GM19099 (cell line): Measurements from ENCODE around the gene LPAR3.

Experiments used
- POLR2A ChIP-seq: IDR thresholded peaks from 3 replicates; pipeline ENCODE4 v1.6.1; 2011; ENCODE audit warnings: low read depth; ENCODE audit not compliant: insufficient read length; ENCODE audit errors: extremely low read depth

Gene LPAR3

DNA sequence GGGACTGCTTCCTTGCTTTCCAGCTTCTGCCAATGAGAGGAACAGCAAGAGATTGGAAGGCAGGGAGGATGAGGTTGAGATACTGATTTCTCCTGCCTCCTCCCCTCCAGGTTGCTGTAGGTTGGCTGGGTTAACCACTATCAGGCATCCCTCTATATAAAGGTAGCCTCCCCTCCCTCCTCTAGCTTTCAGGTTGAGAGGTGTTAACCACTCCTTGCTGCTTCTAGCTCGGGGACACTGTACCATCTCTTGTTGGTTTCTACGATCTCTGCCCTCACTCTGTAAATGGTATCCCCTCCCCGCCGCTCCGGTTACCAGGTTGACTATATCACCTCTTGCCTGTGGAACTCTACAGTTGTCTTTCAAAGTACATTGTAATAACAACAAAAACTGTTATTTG lies 16.7 kb downstream of the LPAR3 start:
- TF ChIP-seq POLR2A = no peak

DNA sequence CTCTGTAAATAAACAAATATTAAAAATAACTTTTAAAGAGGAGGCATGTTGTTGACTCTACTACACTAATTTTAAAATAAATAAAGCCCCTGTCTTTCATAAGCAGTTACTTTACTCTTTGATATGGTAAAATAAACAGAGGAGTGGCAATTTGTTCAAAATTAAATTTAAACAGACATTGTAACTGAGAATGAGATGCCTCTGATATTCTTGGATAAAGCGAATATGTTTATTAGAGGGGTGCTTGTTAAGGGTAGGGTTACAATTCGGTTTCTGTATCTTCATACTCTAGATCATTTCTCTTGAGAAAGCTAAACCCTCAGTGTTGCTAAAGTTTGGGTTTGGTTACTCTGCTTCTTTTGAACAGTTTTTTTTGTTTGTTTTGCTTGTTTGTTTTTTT lies 19.6 kb downstream of the LPAR3 start:
- TF ChIP-seq POLR2A = no peak

DNA sequence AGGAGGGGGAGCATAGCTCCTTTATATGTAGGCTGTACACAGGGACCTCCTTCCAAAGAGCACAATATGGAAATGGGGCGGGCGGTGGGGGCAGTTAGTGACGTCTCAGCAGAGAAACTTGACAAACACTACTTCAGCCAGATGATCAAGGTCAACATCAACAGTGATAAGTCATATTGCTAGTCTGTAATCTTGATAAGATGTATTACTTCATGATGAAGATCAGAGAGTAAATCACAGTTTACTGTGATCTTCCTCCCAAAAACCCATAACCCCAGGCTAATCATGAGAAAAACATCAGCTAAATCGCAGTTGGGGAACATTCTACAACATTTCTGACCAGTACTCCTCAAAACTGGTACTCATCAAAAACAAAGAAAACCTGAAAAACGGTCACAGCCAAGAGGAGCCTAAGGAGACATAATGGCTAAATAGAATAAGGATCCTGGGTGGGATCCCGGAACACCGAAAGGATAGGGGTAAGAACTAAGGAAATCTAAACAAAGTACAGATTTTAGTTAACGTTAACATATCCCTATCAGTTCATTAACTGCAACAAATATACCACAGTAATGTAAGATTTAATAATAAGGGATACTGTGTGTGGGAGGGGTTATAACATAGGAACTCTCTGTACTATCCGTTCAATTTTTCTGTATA lies 20.2 kb downstream of the LPAR3 start:
- no peak for TF ChIP-seq POLR2A

- TF ChIP-seq POLR2A = no peak
These were observed 21.8 kb downstream of the LPAR3 start for GRCh38 chr1:84871181-84871580.

DNA sequence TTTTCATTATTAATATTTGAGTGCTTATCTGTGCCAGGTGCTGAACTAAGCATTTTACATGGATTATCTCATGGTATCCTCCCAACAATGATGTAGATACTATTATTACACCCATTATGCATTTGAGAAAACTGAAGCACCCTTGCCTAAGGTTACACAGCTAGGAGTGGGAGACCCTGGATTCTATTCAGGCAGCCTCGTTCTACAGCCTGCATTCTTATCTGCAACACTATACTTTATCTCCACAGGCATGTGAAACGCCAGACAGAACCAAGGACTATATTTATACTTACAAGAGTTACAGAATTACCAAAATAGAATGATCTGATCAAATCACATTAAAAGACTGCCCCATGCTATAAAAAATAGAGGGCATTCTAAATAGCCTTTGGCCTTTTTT lies 22.4 kb downstream of the LPAR3 start:
- no peak for TF ChIP-seq POLR2A

DNA sequence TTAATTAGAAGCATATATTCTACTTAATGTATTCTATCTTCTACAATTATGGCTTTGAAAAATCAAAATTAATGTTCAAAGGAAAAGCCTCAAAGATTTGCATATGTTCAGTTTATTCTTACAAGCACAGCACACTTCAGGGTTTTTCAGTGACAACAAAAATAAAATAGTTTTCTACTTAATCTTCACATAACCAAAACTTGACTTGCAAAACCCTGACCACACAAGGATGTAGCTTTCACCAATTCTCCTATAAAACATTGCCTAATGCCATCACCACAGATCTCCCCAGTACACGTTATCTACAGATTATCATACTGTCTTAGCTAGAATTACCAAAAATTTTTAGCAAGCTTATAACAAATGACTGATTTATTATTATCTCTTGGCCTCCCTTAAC lies 23.3 kb downstream of the LPAR3 start:
- TF ChIP-seq POLR2A = no peak

- TF ChIP-seq POLR2A = no peak
These were observed 30.2 kb downstream of the LPAR3 start for GRCh38 chr1:84862810-84863251.

- no peak for TF ChIP-seq POLR2A
These were observed 30.9 kb downstream of the LPAR3 start for GRCh38 chr1:84861988-84862644.

GRCh38 chr1:84861516-84861915 lies 31.5 kb downstream of the LPAR3 start:
- no peak for TF ChIP-seq POLR2A

- no peak for TF ChIP-seq POLR2A
These were observed 33.1 kb downstream of the LPAR3 start for GRCh38 chr1:84859866-84860265.

GRCh38 chr1:84857906-84858305 lies 35.1 kb downstream of the LPAR3 start:
- no peak for TF ChIP-seq POLR2A

DNA sequence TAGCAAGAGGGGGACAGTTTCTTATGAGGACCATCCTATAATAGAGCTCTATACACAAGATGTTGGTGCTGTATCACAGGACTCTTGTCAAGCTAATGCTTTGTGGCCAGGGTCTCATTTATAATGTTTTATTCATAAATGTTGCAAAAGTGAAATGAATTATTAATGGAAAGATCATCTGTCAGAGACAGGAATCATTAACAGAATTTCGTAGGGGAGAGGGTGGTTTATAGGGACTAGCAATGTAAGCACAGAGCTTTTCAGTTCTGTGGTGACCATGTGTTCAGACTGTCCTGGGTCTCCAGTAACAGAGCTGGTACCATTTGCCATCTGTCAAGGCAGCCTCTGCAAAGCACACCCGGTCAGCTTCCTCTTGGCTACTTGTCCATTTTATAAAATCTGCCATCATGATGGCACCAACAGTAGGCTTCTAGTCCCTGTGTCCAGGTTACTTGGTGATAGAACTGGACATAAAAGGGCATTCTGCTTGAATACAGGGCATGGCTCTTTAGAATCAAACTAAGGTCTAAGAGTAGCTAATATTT lies 36.2 kb downstream of the LPAR3 start:
- no peak for TF ChIP-seq POLR2A

- TF ChIP-seq POLR2A = no peak
These were observed 37.0 kb downstream of the LPAR3 start for GRCh38 chr1:84855691-84856630.

DNA sequence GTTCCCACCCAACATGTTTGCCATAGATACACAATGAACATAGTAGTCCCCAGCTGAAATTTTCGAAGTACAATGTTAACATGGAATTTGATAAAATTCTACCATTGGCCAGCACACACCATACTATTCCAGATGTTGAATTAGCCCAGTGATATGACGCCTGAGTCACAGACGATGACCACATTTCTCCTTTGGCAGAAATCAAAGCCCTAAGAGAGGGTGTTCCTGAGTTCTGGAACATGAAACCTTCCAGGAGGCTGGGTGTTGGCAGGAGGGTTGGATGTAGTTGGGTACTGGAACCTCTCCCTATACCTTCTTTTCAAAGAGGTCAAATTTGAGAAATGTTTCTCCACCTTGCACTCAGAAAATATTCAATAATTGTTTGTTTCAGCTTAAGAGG lies 37.8 kb downstream of the LPAR3 start:
- TF ChIP-seq POLR2A = no peak

DNA sequence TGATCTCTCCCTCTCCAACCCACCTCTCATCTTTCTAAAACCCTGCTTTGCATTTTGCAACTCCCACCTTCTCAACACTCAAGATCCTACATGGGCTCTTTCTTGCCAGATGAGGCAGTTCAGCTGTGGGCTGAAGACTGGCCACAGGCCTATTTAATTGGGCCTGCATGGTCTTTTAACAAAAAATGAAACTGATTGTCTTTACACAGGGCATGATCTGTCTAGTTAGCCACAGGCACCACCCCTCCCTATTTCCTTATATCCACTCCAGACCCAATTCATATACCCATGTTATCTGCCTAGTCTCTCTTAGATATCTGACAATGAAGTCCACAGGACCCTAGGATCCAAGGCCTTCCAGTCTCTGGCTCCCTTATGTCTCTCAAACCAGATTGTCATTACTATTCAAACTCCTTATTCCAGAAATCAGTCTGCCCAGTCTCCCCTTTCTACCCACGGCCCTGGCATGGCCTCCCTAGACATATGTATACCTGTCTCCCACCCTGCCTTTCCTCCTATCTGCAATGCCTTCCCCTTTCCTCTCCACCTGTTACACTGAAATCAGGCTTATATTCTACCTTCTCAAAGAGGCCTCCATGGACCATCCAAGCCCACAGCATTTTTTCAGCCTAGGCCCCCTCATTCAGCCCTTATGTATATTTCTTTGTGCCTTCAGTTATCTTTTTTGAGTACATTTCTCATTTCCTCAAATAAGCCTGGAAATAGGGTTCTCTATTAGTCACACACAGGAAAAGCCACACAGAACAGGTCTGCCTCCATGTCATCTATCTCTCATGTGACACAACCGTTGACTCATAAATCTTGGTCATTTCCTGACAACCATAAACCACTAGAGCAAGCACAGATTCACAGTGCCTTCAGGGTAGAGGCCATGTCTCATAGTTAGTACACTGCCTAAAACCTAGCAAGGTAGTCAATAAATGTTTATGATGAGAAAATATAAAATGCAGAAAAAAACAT lies 39.0 kb downstream of the LPAR3 start:
- TF ChIP-seq POLR2A = no peak

DNA sequence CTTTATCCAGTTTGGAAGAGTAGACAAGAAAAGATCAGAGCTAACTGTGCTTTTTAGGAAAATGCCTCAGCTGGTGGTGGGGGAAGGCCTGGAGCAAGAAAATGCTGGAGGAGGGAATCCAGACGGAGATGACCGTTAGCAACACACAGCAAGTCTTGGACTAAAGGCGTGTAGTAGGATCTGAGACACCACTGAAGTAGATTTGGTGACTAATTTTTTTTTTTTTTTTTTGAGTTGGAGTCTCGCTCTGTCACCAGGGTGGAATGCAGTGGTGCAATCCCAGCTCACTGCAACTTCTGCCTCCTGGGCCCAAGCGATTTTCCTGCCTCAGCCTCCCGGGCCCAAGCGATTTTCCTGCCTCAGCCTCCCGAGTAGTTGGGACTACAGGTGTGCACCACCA lies 41.2 kb downstream of the LPAR3 start:
- TF ChIP-seq POLR2A = no peak
